HG03521 (cell line): Measurements from ENCODE around the gene PODXL.

Experiments used
- ATAC-seq: cut with Tn5 transposase; IDR thresholded peaks from one replicate; pipeline ENCODE4 v1.9.1; 2021; ENCODE audit warnings: mild to moderate bottlenecking, moderate library complexity; ENCODE audit not compliant: unreplicated experiment

The PODXL gene

DNA sequence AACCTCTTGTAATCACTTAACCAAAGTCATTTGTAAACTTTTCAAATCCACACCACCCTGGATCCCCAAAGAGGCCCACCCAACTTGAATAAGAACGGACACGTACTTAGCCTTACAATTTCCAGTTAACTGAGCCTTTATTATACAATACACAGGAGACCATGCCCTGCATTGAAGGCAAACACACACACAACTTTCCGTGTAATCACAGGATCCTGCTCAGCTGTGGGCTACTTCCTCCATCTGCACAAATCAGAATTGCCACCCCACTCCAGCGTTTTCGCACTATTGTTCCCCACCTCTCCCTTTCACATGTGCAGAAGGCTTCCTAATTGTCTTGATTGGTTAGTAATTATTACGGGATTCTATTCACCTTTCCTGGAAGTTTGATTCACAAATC, 12.1 kb upstream of the PODXL start:
- ATAC-seq: no peak

DNA sequence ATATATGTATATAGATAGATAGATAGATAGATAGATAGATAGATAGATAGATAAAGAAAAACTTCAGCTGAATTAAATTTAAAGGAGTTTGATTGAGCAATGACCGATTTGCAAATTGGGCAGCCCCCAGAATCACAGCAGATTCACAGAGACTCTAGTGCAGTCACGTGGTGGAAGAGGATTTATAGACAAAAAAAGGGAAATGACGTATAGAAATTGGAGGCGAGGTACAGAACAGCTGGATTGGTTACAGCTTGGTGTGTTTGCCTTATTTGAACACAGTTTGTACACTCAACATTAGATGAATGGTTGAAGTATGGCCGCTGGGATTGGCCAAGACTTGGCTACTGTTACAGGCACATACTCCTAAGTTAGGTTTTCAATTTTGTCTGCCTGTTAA, 8.2 kb upstream of the PODXL start:
- ATAC-seq: no peak

DNA sequence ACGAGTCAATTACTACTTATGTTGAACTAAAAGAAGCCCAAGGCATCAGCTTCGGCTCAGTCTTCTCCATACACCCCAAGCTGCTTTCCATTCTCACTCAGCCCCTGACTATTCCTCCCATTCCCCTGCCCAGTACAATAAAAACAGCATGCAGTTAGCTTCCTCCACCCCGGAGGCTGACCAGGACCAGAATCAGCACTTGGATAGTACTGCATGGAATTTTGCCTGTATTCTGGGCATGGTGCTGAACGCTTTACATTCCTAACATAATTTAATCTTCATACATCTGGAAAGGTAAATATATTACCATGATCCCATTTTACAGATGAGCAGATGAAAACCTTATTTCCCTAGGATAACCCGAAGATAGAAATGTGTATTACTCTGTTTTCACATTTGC, 7.5 kb upstream of the PODXL start:
- ATAC-seq: no peak

GRCh38 chr7:131562941-131563340, 6.5 kb upstream of the PODXL start:
- no peak for ATAC-seq

GRCh38 chr7:131560061-131560460, 3.6 kb upstream of the PODXL start:
- ATAC-seq: no peak

DNA sequence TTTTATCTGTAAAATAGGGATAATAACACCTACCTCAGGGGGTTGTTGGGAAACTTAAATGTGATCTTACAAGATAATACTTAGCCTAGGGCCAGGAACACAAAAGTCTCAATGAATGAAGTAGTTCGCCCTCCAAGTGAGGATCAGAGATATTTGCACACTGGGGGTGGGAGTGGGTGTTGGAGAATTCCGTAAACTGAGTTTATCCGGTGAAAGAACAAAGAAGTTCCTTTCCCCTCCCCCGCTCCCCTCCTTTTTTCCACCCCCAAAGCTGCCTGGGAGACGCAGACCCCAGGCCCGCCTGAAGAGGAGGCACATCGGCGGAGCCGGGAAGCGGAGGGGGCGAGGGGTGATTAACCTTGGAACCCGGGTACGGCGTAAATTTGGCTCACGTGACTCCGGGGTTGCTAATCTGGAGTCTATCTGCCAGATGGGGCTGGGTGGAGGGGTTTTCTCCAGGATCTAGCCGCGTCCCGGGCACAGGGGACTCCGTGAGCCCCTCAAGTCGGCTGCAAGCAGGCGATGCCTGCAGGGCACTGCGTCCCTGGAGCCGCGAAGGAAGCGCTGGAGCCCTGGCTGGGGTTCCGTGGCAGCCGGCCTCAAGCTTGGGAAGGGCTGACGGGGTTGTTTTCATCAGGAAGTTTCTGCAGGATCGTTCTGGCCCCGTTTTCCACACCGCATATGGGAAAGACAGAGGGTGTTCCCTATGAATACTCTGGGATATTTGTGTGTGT, 1.4 kb upstream of the PODXL start:
- no peak for ATAC-seq

- ATAC-seq: no peak
Measured at GRCh38 chr7:131556909-131557651, 652 bp upstream of the PODXL start.

- ATAC-seq: no peak
Measured at GRCh38 chr7:131555552-131556052, 826 bp downstream of the PODXL start.

GRCh38 chr7:131554880-131555516, 1.4 kb downstream of the PODXL start:
- no peak for ATAC-seq

DNA sequence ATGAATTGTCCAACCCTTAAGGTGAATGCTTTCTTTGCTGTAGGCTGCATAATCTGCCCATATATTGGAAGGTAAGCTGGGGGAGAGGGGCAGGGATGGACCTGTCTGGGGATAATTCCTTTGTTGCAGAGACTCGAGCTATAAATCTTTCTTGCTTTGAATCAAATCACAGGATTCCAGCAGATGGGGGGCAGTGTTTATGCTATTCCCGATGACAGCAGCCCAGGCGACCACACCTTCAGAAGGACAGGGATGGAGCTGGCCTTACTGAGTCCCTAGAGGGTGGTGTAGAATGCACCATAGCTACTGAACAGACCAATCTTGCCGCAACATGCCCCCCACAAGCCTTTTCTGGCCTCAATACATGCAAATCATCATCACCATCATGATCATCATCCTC, 2.5 kb downstream of the PODXL start:
- no peak for ATAC-seq

GRCh38 chr7:131552053-131552452, 4.4 kb downstream of the PODXL start:
- no peak for ATAC-seq

DNA sequence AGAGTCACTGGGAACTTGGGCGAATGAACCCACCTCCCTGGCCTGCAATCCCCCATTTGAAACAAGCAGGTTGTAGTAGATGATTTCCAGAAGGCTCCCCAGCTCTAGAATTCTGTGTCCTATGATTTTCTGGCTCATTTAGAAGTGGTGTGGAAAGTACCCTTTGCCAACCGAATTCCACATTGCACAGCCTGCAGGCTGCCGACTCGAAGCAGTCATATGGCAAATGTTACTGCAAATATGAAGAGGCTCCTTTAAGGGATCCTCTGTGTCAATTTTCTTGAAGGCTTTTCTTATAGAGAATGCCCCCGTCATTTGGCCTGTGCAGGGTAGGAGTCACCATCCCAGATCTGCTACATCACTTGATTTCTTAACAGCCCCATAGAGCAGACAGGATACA, 5.6 kb downstream of the PODXL start:
- ATAC-seq: no peak

DNA sequence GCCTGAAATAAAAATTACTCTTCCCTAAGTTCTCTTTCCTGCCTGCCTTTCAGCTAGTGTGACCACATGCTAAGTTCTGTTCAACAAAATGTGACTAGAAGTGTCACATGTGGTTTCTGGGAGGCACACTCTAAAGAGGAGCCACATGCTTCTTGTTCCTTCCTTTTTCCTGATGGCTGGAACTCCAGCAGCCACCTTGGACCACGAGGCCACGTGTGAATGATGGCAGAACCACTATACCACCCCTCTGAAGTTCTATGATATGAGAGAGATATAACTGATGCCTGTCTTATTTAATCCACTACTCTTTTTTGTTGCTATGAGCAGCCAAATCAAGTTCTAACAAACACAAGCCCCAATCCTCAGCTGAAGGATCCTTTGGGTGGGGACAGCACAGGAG, 8.1 kb downstream of the PODXL start:
- no peak for ATAC-seq

DNA sequence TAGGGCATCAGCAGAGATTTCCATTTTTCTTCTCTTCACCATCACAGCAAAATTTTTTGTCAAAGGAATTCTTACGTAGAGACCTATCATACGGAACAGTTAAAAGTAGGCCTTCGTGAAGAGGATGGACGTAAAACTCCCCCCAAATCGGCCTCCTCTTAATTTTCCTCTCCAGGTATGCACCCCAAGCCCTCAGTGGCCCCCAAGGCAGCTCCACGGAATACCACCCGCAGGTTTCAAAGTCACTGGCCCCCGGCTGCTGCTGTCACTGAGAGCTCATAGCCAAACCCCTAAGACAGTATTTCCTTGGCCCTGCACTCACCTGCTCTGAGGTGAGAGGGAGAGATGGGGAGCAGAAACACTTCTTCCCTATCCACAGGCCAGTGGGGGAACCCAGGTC, 8.8 kb downstream of the PODXL start:
- ATAC-seq: no peak

DNA sequence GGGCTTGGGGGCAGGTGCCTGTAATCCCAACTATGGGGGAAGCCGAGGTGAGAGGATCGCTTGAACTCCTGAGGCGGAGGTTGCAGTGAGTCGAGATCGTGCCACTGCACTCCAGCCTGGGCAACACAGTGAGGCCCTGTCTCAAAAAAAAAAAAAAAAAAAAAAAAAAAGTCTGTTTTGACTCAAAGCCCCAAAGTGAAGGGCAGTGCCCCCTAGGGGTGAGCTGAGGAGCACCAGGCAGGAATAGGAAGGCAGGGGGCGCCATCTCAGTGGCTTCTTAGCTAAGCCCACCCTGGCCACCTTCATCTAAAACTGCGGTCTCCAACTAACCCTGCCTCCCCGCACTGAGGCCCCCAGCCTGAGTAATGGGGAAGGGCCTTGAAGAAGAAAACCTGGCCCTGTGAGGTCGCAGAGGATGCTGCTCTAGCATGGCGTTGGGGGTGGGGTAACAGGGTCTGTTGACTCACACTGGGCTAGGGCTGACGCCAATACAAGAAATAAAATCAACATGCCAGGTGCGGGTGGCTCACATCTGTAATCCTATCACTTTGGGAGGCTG, 9.8 kb downstream of the PODXL start:
- no peak for ATAC-seq

- ATAC-seq: no peak
Measured at GRCh38 chr7:131546126-131546525, 10.3 kb downstream of the PODXL start.

DNA sequence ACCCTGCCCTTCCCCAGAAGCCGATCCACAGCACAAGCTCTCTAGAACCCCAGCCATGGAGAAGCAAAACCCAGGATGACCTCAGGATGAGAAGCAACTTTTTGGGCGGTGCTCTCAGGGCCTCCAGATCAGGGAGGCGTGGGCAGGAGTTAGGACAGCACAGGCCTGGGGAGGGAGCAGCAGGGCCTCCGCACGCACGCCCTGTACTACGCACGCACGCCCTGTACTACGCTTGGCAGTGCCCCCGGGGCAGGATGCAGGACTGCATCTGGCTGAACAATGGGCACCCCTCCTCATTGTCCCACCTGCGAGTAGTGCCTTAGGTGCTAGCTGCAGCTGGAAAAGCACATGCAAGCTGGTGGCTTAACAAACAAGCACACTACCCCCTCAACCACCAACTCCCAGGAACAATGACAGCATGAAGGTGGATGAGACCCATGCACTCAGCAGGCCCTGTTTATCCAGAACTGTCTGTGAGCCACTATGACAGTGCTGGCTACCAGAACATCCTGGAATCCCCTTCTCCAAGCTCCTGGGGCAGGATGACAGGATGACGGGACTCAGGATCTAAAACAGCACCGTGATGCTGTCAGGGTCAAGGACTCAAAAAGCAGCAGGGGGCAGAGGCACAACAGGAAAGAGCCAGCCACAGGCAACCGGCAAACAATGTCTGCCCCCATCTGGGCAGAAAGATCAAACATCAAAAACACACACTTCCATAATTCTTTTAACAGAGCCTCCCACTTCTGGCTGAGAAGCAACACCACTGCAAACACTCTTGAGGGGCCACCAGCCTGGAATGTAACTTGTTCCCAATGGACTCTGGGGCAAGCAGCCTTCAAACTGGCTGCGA, 11.8 kb downstream of the PODXL start:
- no peak for ATAC-seq

DNA sequence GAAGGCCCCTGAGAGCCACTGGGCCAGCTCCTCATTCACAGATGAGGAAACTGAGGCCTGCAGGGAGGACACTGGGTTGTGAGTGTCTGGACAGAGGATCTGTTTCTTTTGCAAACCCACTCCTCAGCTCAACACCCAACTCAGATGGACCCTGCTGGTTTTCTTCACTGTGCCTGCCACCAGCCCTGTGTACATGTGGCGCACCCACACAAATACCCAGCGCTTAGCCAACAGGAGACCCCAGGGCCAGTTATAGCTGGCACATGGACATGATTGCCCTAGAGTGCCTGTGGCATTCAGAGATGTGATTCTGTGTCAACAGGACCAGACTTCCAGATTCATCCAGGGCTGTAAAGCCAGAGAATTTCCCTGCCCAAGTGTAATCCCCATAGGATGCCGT, 12.4 kb downstream of the PODXL start:
- no peak for ATAC-seq

- no peak for ATAC-seq
Measured at GRCh38 chr7:131543298-131543697, 13.1 kb downstream of the PODXL start.

DNA sequence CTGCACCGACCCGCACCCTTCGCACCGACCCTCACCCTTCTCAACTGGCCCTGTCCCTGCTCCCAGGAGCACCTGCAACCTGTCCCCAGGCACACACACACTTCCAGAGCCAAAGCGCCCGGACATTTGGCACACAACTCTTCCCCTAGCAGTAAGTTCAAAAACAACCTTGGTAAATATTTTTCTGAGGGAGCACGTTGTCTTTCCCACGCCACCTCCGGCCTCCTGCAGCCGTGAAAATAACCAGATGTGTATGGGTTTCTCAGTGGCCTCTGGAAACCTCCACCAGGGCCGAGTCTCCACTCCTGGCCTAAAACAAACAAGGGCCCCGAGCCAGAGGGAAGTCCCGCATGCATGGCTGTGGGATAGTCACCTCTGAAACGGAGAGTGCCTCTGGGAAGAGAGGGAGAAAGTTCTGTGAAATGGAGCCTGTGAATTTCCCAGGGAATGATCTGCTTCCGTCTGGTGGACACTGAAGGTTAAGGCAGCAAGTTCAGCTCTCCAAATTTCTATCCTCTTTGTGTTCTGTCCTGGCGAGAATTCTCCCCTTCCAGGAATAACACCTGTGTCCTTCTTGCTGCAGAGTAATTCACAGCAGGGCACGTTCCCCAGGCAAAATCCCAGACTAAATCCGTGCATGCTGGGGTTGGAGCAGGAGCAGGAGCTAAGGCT, 15.8 kb downstream of the PODXL start:
- no peak for ATAC-seq
